ENCODE measurements around the gene RHPN2.

DNA sequence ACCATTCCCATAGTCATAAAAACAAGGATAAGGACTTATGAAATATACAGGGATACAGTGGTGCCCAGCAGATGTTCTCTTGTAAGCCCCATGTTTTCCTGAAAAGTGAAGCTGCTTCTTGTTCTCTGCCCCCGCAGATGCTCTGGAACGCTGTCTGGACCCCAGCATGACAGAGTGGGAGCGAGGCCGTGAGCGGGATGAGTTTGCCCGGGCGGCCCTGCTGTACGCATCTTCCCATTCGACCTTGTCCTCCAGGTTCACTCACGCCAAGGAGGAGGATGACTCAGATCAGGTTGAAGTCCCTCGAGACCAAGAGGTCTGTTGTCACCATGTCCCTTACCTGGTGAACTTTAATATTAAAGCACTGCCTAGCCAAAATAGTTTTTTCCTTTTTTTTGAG lies 46.9 kb upstream of the RHPN2 start:
- TF ChIP-seq, protein P1, sequence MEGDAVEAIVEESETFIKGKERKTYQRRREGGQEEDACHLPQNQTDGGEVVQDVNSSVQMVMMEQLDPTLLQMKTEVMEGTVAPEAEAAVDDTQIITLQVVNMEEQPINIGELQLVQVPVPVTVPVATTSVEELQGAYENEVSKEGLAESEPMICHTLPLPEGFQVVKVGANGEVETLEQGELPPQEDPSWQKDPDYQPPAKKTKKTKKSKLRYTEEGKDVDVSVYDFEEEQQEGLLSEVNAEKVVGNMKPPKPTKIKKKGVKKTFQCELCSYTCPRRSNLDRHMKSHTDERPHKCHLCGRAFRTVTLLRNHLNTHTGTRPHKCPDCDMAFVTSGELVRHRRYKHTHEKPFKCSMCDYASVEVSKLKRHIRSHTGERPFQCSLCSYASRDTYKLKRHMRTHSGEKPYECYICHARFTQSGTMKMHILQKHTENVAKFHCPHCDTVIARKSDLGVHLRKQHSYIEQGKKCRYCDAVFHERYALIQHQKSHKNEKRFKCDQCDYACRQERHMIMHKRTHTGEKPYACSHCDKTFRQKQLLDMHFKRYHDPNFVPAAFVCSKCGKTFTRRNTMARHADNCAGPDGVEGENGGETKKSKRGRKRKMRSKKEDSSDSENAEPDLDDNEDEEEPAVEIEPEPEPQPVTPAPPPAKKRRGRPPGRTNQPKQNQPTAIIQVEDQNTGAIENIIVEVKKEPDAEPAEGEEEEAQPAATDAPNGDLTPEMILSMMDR (IDR thresholded peaks at IDR 0.05), result no peak
- TF ChIP-seq POLR2A (IDR thresholded peaks at IDR 0.05) (no peak), POLR2AphosphoS5 (IDR thresholded peaks at IDR 0.05) (no peak), EP300 (IDR thresholded peaks at IDR 0.05) (no peak)

Data from sigmoid colon (tissue), 4 donors.